Neuronal stem cell (in vitro differentiated cells): ENCODE measurements around the gene PLEKHA5.
"Not testable (repeated sequence)": the region's sequence is repeated elsewhere in the genome, so short reads cannot be mapped to it uniquely, and the experiment has no call there.

Experiments used
- DNase-seq: peaks from one replicate; pipeline ENCODE4 v3.0.0-alpha.2; 2013; ENCODE audit warnings: low spot score
- H2AFZ ChIP-seq: one replicate; pipeline ENCODE4 v1.6.1; 2013; ENCODE audit warnings: mild to moderate bottlenecking, low read length, inconsistent platforms
- H2AK5ac ChIP-seq: 2 replicates; pipeline ENCODE4 v1.6.1; 2013; ENCODE audit warnings: low read depth, mild to moderate bottlenecking, inconsistent platforms, low read length, moderate library complexity, mixed read lengths
- H2BK120ac ChIP-seq: 2 replicates; pipeline ENCODE4 v1.6.1; 2013; ENCODE audit warnings: low read depth, mild to moderate bottlenecking, inconsistent platforms, low read length, moderate library complexity, mixed read lengths
- H2BK12ac ChIP-seq: one replicate; pipeline ENCODE4 v1.6.1; 2013; ENCODE audit warnings: low read length, inconsistent platforms
- H2BK15ac ChIP-seq: 2 replicates; pipeline ENCODE4 v1.6.1; 2013; ENCODE audit warnings: mild to moderate bottlenecking, low read length, inconsistent platforms, mixed read lengths
- H2BK5ac ChIP-seq: one replicate; pipeline ENCODE4 v1.6.1; 2013; ENCODE audit warnings: inconsistent platforms, mild to moderate bottlenecking, low read length, moderate library complexity
- H3K14ac ChIP-seq: one replicate; pipeline ENCODE4 v1.6.1; 2013; ENCODE audit warnings: low read length, inconsistent platforms
- H3K18ac ChIP-seq: 2 replicates; pipeline ENCODE4 v1.6.1; 2013; ENCODE audit warnings: low read length, inconsistent platforms
- H3K23ac ChIP-seq: 2 replicates; pipeline ENCODE4 v1.6.1; 2013; ENCODE audit warnings: low read depth, mild to moderate bottlenecking, mixed read lengths, low read length, inconsistent platforms; ENCODE audit not compliant: poor library complexity
- H3K27ac ChIP-seq: replicated peaks from 3 replicates; pipeline ENCODE4 v1.5.1; 2013; ENCODE audit warnings: low read length, inconsistent platforms
- H3K27me3 ChIP-seq, 3 experiments: 2 replicates each; pipeline ENCODE4 v1.6.1; 2013; ENCODE audit warnings: low read length in 3 of 3, mild to moderate bottlenecking in 2 of 3, inconsistent platforms in 1 of 3, low read depth in 1 of 3, mixed read lengths in 1 of 3, moderate library complexity in 1 of 3; ENCODE audit not compliant: control insufficient read depth in 3 of 3, insufficient read depth in 3 of 3
- H3K36me3 ChIP-seq, 2 donors: replicated peaks in 1 of 2; 2 replicates each; pipeline ENCODE4 v1.6.1; 2013; ENCODE audit warnings: low read length in 2 of 2; ENCODE audit not compliant: control insufficient read depth in 2 of 2, insufficient read depth in 2 of 2
- H3K4ac ChIP-seq: 2 replicates; pipeline ENCODE4 v1.6.1; 2013; ENCODE audit warnings: inconsistent platforms, mild to moderate bottlenecking, low read length, moderate library complexity
- H3K4me1 ChIP-seq, 2 donors: 1 replicate in 1 of 2; 2 replicates in 1 of 2; pipeline ENCODE4 v1.6.1; 2013; ENCODE audit warnings: low read length in 2 of 2, low read depth in 1 of 2; ENCODE audit not compliant: control insufficient read depth in 2 of 2, insufficient read depth in 1 of 2
- H3K4me2 ChIP-seq: one replicate; pipeline ENCODE4 v1.6.1; 2013; ENCODE audit warnings: mild to moderate bottlenecking, low read length, inconsistent platforms; ENCODE audit not compliant: insufficient read depth, poor library complexity, severe bottlenecking
- H3K4me3 ChIP-seq, 2 donors: 2 replicates each; pipeline ENCODE4 v1.5.1; 2013; ENCODE audit warnings: low read length in 2 of 2, mild to moderate bottlenecking in 2 of 2, inconsistent platforms in 1 of 2, moderate library complexity in 1 of 2
- H3K79me1 ChIP-seq: one replicate; pipeline ENCODE4 v1.6.1; 2013; ENCODE audit warnings: low read depth, mild to moderate bottlenecking, inconsistent platforms, low read length, moderate library complexity
- H3K9ac ChIP-seq: one replicate; pipeline ENCODE4 v1.6.1; 2013; ENCODE audit warnings: mild to moderate bottlenecking, low read depth, low read length, inconsistent platforms; ENCODE audit not compliant: poor library complexity
- H3K9me3 ChIP-seq, 2 donors: replicated peaks in 1 of 2; 2 replicates each; pipeline versions ENCODE3 to v1.6.1; 2013; ENCODE audit warnings: low read length in 2 of 2, mild to moderate bottlenecking in 2 of 2, inconsistent platforms in 1 of 2, low read depth in 1 of 2, mixed read lengths in 1 of 2, moderate library complexity in 1 of 2; ENCODE audit not compliant: control insufficient read depth in 2 of 2, insufficient read depth in 1 of 2
- H4K8ac ChIP-seq: one replicate; pipeline ENCODE4 v1.6.1; 2013; ENCODE audit warnings: low read depth, mild to moderate bottlenecking, inconsistent platforms, low read length, moderate library complexity
- H4K91ac ChIP-seq: one replicate; pipeline ENCODE4 v1.6.1; 2013; ENCODE audit warnings: low read length, low read depth, mild to moderate bottlenecking, inconsistent platforms; ENCODE audit not compliant: poor library complexity
- WGBS, 2 donors: extraction: QIAGEN DNeasy Blood & Tissue Kit; methylation state at CpG; one replicate each; pipeline ENCODE4 v1.1.7; 2013; ENCODE audit warnings: missing lambda C conversion rate in 2 of 2, mixed read lengths in 1 of 2; ENCODE audit not compliant: insufficient read length in 2 of 2, insufficient replicate concordance in 1 of 2; ENCODE audit errors: extremely low coverage in 2 of 2; 5-methylcytosine and 5-hydroxymethylcytosine counted together

Gene PLEKHA5

DNA sequence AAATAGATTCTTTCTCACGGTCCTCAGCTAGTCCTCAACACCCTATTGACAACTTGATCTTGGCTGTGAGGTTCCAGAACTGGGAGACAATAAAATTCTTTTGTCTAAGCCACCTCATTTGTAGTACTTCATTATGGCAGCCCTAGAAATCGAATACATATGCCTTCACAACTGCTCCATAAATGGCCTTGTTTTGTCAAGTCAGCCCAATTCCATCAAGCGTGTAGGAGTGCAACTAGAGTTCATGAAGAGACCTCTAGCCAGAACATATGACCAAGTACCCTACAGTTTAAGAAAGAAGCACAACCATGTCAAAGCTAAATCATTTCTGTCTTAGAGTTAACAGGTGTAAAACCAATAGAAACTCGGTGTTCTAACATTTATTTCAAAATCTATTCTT, 45.0 kb upstream of the PLEKHA5 start:
- H3K4ac ChIP-seq = no peak overlapping the region

DNA sequence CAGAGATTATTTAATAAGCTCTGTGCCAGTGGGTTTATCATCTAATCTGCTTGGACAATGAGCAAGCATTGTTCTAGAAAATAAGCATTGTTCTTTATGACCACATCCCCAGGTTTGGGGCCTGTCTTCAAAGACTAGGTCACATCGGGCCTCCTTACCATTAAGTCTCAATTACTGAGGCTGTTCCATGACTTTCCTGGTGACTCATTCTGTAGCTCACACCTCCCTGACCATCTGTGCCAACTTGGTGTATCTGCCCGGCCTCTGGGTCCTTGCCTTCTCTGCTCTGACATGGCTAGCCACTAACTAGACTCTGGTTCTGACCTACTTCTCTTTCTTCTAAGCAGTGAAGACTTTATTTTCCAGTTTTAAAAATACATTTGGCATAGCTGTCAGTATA, 44.4 kb upstream of the PLEKHA5 start:
- Histone ChIP-seq H3K4ac (no peak overlapping the region), H2AK5ac (no peak overlapping the region), H3K4me3 (no peak overlapping the region), H2AFZ (no peak overlapping the region), H3K9ac (no peak overlapping the region), H4K91ac (no peak overlapping the region), H2BK5ac (no peak overlapping the region), H2BK120ac (no peak overlapping the region), H3K23ac (no peak overlapping the region), H4K8ac (no peak overlapping the region), H3K9me3 (peaks cover 0 to 5% of the 10 kb centered on the region in 2 donors), H3K27ac (no peak overlapping the region), H3K79me1 (no peaks in the 10 kb centered on the region), H3K14ac (no peak overlapping the region), H2BK12ac (no peak overlapping the region), H3K18ac (no peak overlapping the region), H2BK15ac (no peak overlapping the region), H3K36me3 (no peaks in the 10 kb centered on the region), H3K4me2 (no peak overlapping the region), H3K27me3 (no peaks in the 10 kb centered on the region), H3K4me1 (no peaks in the 10 kb centered on the region)
- no peak for DNase-seq
- no CpG with 5 or more reads among the region's 2 CpGs for WGBS, 2 donors

More for the DNA sequence above, 45.0 kb upstream of the PLEKHA5 start:
- Histone ChIP-seq H2BK12ac (no peak overlapping the region), H4K91ac (no peak overlapping the region), H2BK15ac (no peak overlapping the region), H3K36me3 (no peaks in the 10 kb centered on the region), H3K14ac (no peak overlapping the region), H3K18ac (no peak overlapping the region), H3K27ac (no peak overlapping the region), H3K4me1 (no peaks in the 10 kb centered on the region), H3K23ac (no peak overlapping the region), H4K8ac (no peak overlapping the region), H3K27me3 (no peaks in the 10 kb centered on the region), H3K4me2 (no peak overlapping the region), H2BK120ac (no peak overlapping the region), H3K9ac (no peak overlapping the region), H2AFZ (no peak overlapping the region), H3K4me3 (no peak overlapping the region), H3K79me1 (no peaks in the 10 kb centered on the region), H2AK5ac (no peak overlapping the region), H3K9me3 (peaks cover 0 to 2% of the 10 kb centered on the region in 2 donors), H2BK5ac (no peak overlapping the region)
- DNase-seq = no peak
- no CpG with 5 or more reads among the region's 4 CpGs for WGBS, 2 donors

DNA sequence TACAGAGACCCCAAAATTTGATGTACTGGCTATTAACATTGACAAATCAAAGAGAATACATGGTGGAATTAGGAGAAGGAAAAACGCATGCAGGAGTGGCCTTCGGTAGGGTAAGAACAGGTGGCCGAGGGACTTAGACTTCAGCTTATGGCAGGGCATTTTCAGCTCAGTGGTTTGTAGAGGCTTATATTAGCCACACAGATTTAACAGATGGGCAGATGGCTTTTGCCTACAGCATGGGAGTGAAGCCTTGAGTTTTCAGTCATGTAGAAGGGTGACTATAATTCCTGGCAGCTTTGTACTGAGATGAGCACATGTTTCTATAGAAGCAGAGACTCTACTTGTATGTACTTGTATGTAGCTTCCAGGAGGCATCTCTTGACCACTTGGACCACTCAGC, 40.9 kb upstream of the PLEKHA5 start:
- no peak overlapping the region for H3K23ac ChIP-seq
- H3K4me2 ChIP-seq = no peak overlapping the region
- H3K14ac ChIP-seq = no peak overlapping the region
- H3K4me3 ChIP-seq = no peak overlapping the region
- H3K27ac ChIP-seq = no peak overlapping the region
- no peaks in the 10 kb centered on the region for H3K36me3 ChIP-seq
- H3K18ac ChIP-seq = no peak overlapping the region
- no peak for DNase-seq
- H2AFZ ChIP-seq = no peak overlapping the region
- H2BK15ac ChIP-seq = no peak overlapping the region
- no peak overlapping the region for H4K91ac ChIP-seq
- H2BK120ac ChIP-seq = no peak overlapping the region
- peaks cover 0 to 5% of the 10 kb centered on the region in 2 donors for H3K9me3 ChIP-seq
- no peak overlapping the region for H2BK5ac ChIP-seq
- no peak overlapping the region for H3K4ac ChIP-seq
- no peak overlapping the region for H2AK5ac ChIP-seq
- H4K8ac ChIP-seq = no peak overlapping the region
- H3K4me1 ChIP-seq = no peaks in the 10 kb centered on the region
- H3K27me3 ChIP-seq = no peaks in the 10 kb centered on the region
- no peak overlapping the region for H3K9ac ChIP-seq
- no peaks in the 10 kb centered on the region for H3K79me1 ChIP-seq
- H2BK12ac ChIP-seq = no peak overlapping the region
- no CpG with 5 or more reads among the region's 3 CpGs for WGBS, 2 donors

DNA sequence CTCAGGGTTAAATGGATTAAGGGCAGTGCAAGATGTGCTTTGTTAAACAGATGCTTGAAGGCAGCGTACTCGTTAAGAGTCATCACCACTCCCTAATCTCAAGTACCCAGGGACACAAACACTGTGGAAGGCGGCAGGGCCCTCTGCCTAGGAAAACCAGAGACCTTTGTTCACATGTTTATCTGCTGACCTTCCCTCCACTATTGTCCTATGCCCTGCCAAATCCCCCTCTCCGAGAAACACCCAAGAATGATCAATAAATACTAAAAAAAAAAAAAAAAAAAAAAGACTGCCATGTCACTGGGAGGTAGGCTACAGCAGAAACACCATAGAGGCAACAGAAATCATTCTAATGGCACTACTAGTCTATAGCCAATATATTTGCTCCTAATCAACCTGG, 37.1 kb upstream of the PLEKHA5 start:
- not testable (repeated sequence) for H3K9ac ChIP-seq, H2BK15ac ChIP-seq, H3K18ac ChIP-seq, H3K4me3 ChIP-seq, H3K4ac ChIP-seq, H2BK120ac ChIP-seq, H2AFZ ChIP-seq, H3K27ac ChIP-seq, H3K14ac ChIP-seq, H2AK5ac ChIP-seq, DNase-seq, H3K23ac ChIP-seq, H2BK5ac ChIP-seq, H3K4me2 ChIP-seq, H4K91ac ChIP-seq, H3K9me3 ChIP-seq, H3K4me1 ChIP-seq, H3K79me1 ChIP-seq, H3K27me3 ChIP-seq, H3K36me3 ChIP-seq, H2BK12ac ChIP-seq, H4K8ac ChIP-seq
- WGBS, 2 donors = no CpG with 5 or more reads among the region's 4 CpGs
